Measurements from ENCODE around the gene KCNQ2.

Gene KCNQ2

GRCh38 chr20:63434599-63435378 lies 37.7 kb downstream of the KCNQ2 start:
- TF ChIP-seq CTCF (IDR thresholded peaks at IDR 0.05; ENCODE audit: unreplicated experiment in 3 of 3), result peak; percentile 74 to 87 (median 76)
- peaks cover 3% of the 10 kb centered on the region for H3K9me3 Mint-ChIP-seq
- H3K36me3 Mint-ChIP-seq (ENCODE audit: low read depth), result no peaks in the 10 kb centered on the region

DNA sequence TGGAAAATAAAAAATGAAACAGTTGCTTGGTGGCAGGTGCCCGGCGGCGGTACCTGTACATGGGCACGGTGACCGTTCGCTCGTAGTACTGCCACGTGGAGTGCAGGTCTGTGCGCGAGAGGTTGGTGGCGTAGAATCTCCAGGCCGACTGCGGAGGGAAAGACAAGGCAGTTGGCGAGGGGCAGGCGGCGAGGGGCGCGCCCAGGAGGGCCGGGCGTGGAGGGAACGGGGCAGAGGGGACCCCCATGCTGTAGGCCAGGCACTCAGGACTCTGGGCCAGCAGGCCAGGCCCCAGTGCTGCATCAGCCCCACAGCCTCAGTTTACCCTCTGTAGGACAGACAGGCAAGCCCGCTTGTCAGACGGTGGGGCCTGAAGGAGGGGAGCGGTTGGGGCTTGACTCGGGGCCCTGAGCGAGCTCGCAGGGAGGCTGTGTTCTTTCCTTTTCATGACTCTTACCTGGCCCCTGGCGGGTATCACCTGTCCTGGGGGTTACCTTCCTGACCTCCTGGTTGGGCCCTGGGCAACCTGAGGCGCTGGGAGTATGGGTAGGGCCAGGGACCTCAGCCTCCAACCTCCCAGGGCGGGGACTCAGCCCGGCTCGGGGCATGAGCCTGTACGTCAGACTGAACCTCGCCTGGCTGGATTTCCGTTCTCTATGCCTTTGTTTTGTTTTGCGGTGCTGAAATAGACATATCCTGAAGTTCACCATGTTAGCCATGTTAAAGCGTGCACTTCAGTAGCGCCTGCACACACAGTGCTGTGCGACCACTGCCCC lies 38.5 kb downstream of the KCNQ2 start:
- H3K4me1 Mint-ChIP-seq, result peaks cover 4% of the 10 kb centered on the region
- no peak for TF ChIP-seq CTCF (IDR thresholded peaks at IDR 0.05; ENCODE audit: unreplicated experiment in 3 of 3)
- H3K4me3 Mint-ChIP-seq, result no peak overlapping the region
- H3K9me3 Mint-ChIP-seq, result peaks cover 3% of the 10 kb centered on the region
- H3K27me3 Mint-ChIP-seq (ENCODE audit: low read depth), result peaks cover 7% of the 10 kb centered on the region
- no peaks in the 10 kb centered on the region for H3K36me3 Mint-ChIP-seq (ENCODE audit: low read depth)
- H3K27ac Mint-ChIP-seq, result peak overlapping the region in 1 of 3 experiments; percentile 90

More at GRCh38 chr20:63434599-63435378, 37.7 kb downstream of the KCNQ2 start:
- H3K27me3 Mint-ChIP-seq (ENCODE audit: low read depth), result peaks cover 7% of the 10 kb centered on the region
- peak overlapping the region; percentile 21 to 90 (median 33) for H3K27ac Mint-ChIP-seq
- H3K4me1 Mint-ChIP-seq, result peaks cover 4% of the 10 kb centered on the region
- no peak overlapping the region for H3K4me3 Mint-ChIP-seq

DNA sequence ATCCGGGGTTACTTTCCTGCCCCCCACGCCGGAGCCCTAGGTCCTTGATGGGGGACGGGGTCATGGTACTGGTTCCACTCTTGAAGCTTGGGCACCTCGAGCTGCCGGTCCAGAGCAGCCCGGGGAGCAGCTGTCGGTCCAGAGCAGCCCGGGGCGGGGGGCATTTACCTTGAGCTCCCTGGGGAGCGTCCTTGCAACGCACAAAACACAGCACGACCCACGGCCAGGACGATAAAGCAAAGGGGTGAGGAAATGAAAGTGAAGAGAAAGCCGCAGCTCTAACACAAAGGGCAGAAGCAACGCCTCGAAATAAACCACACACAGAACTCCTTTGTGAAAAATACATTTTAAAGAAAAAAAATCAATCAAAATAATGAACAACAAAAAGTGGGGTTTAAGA lies 39.1 kb downstream of the KCNQ2 start:
- TF ChIP-seq CTCF (IDR thresholded peaks at IDR 0.05; ENCODE audit: unreplicated experiment in 3 of 3), result no peak
- H3K9me3 Mint-ChIP-seq, result peaks cover 3% of the 10 kb centered on the region
- H3K4me3 Mint-ChIP-seq, result no peak overlapping the region
- H3K36me3 Mint-ChIP-seq (ENCODE audit: low read depth), result no peaks in the 10 kb centered on the region
- peaks cover 7% of the 10 kb centered on the region for H3K27me3 Mint-ChIP-seq (ENCODE audit: low read depth)
- H3K27ac Mint-ChIP-seq, result no peak overlapping the region
- peaks cover 4% of the 10 kb centered on the region for H3K4me1 Mint-ChIP-seq

DNA sequence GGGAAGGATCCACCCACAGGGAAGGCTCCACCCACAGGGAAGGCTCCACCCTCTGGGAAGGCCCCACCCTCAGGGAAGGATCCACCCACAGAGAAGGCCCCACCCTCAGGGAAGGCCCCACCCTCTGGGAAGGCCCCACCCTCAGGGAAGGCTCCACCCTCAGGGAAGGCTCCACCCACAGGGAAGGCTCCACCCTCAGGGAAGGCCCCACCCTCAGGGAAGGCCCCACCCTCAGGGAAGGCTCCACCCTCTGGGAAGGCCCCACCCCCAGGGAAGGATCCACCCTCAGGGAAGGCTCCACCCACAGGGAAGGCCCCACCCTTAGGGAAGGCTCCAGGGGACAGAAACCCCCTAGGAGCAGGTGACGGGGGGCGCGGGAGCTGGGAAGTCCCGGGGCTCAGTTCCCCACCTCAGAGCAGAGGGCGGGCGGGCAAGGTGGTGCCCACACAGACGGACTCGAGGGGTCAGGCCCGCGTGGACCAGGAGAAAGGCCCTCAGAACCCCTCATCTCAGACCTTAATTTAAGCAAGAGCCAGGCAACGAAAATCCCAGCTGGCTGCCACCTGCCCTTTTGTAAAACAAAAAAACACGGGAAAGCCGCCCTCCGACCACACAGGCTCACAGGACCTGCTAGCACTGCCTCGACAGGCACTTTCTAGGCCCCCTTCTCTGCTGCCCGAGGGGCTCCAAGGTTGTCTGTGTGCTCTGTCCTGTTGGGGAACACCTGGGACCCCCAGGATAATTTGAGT lies 39.7 kb downstream of the KCNQ2 start:
- Mint-ChIP-seq H3K9me3 (peaks cover 3% of the 10 kb centered on the region), H3K36me3 (ENCODE audit: low read depth) (no peaks in the 10 kb centered on the region), H3K27ac (no peak overlapping the region), H3K27me3 (ENCODE audit: low read depth) (peaks cover 7% of the 10 kb centered on the region), H3K4me1 (peaks cover 4% of the 10 kb centered on the region), H3K4me3 (no peak overlapping the region)
- TF ChIP-seq CTCF (IDR thresholded peaks at IDR 0.05; ENCODE audit: unreplicated experiment in 3 of 3), result no peak

GRCh38 chr20:63431944-63432343 lies 40.5 kb downstream of the KCNQ2 start:
- H3K27me3 Mint-ChIP-seq (ENCODE audit: low read depth), result peaks cover 7% of the 10 kb centered on the region
- H3K36me3 Mint-ChIP-seq (ENCODE audit: low read depth), result peaks cover 4% of the 10 kb centered on the region

More at GRCh38 chr20:63431944-63432343, 40.5 kb downstream of the KCNQ2 start:
- Mint-ChIP-seq H3K27ac (no peak overlapping the region), H3K9me3 (peaks cover 3% of the 10 kb centered on the region), H3K4me1 (peaks cover 4% of the 10 kb centered on the region), H3K4me3 (no peak overlapping the region)
- no peak for TF ChIP-seq CTCF (IDR thresholded peaks at IDR 0.05; ENCODE audit: unreplicated experiment in 3 of 3)

All from nephron (organoid).